ENCODE data around the gene CBLB. TPM values are rescaled to one million over a fixed set of nuclear protein-coding genes. Genes with fewer than 3 reads are reported as not detected.

The CBLB gene
- total and polyA plus RNA-seq, 4 donors, result 3.1 to 22.8 (median 9.8) TPM

GRCh38 chr3:105746231-105746996 is 122.4 kb downstream of the CBLB start:
- H3K36me3 ChIP-seq (ENCODE audit: control insufficient read depth in 4 of 4, insufficient read depth in 3 of 4, low read depth in 1 of 4, low read length in 3 of 4), result peaks cover 2 to 6% (median 3%) of the 10 kb centered on the region in 4 donors
- no peaks in the 10 kb centered on the region for H3K4me1 ChIP-seq (ENCODE audit: control insufficient read depth in 4 of 4, insufficient read depth in 4 of 4, low read length in 3 of 4)
- H3K27ac ChIP-seq (ENCODE audit: low read depth in 1 of 2, low read length in 2 of 2), result no peak overlapping the region
- H3K27me3 ChIP-seq (ENCODE audit: control insufficient read depth in 4 of 4, insufficient read depth in 4 of 4, low read length in 3 of 4), result no peaks in the 10 kb centered on the region
- H3K9ac ChIP-seq (ENCODE audit: low read depth in 1 of 2, low read length in 2 of 2), result no peak overlapping the region
- DNase-seq (ENCODE audit: low spot score), result no peak
- H3K4me3 ChIP-seq (ENCODE audit: low read depth in 1 of 3, low read length in 3 of 3), result no peak overlapping the region
- no peak for TF ChIP-seq MAX (IDR thresholded peaks at IDR 0.05)
- TF ChIP-seq GABPA (IDR thresholded peaks at IDR 0.05 in 1 of 2, conservative IDR thresholded peaks at IDR 0.05 in 1 of 2), result no peak
- no peak for TF ChIP-seq JUND (IDR thresholded peaks at IDR 0.05)
- no peak for TF ChIP-seq REST (IDR thresholded peaks at IDR 0.05)
- TF ChIP-seq FOXA1 (IDR thresholded peaks at IDR 0.05), result no peak
- no peak for TF ChIP-seq RAD21 (IDR thresholded peaks at IDR 0.05)
- TF ChIP-seq HNF4G (IDR thresholded peaks at IDR 0.05), result no peak
- no peak for TF ChIP-seq TAF1 (conservative IDR thresholded peaks at IDR 0.05)
- TF ChIP-seq YY1 (IDR thresholded peaks at IDR 0.05), result no peak
- TF ChIP-seq ZBTB33 (IDR thresholded peaks at IDR 0.05), result no peak
- no peak for TF ChIP-seq FOXA2 (IDR thresholded peaks at IDR 0.05)
- H3K9me3 ChIP-seq (ENCODE audit: control insufficient read depth in 4 of 4, low read length in 3 of 4), result no peaks in the 10 kb centered on the region
- 76% methylated on average over 3 of the region's 3 CpGs for WGBS

GRCh38 chr3:105745046-105745445 is 123.8 kb downstream of the CBLB start:
- Histone ChIP-seq H3K27ac (ENCODE audit: low read depth in 1 of 2, low read length in 2 of 2) (no peak overlapping the region), H3K9me3 (ENCODE audit: control insufficient read depth in 4 of 4, low read length in 3 of 4) (no peaks in the 10 kb centered on the region), H3K9ac (ENCODE audit: low read depth in 1 of 2, low read length in 2 of 2) (no peak overlapping the region), H3K27me3 (ENCODE audit: control insufficient read depth in 4 of 4, insufficient read depth in 4 of 4, low read length in 3 of 4) (no peaks in the 10 kb centered on the region), H3K4me3 (ENCODE audit: low read depth in 1 of 3, low read length in 3 of 3) (no peak overlapping the region), H3K4me1 (ENCODE audit: control insufficient read depth in 4 of 4, insufficient read depth in 4 of 4, low read length in 3 of 4) (no peaks in the 10 kb centered on the region), H3K36me3 (ENCODE audit: control insufficient read depth in 4 of 4, insufficient read depth in 3 of 4, low read depth in 1 of 4, low read length in 3 of 4) (peaks cover 2 to 6% (median 3%) of the 10 kb centered on the region in 4 donors)
- 97% methylated on average over 3 of the region's 3 CpGs for whole genome bisulfite sequencing
- no peak for DNase-seq (ENCODE audit: low spot score)
- no peak for TF ChIP-seq EGR1 (IDR thresholded peaks at IDR 0.05; ENCODE audit: low read depth in 2 of 2)
- TF ChIP-seq HNF4A (conservative IDR thresholded peaks at IDR 0.05), result no peak
- no peak for TF ChIP-seq ZBTB33 (IDR thresholded peaks at IDR 0.05)
- TF ChIP-seq REST (IDR thresholded peaks at IDR 0.05), result no peak
